CD14-positive monocyte (primary cell): ENCODE data around the gene BAZ1A. TPM values are rescaled to one million over a fixed set of nuclear protein-coding genes. Genes with fewer than 3 reads are reported as not detected.
A peak's percentile ranks its signal among the peaks of the same experiment; 100 is the strongest.

Source experiments
- DNase-seq, 3 donors: peaks; one replicate each; pipeline ENCODE4 v3.0.0-alpha.2; 2011 to 2022
- H2AFZ ChIP-seq: 2 replicates; pipeline ENCODE4 v1.6.0; 2012; ENCODE audit warnings: mild to moderate bottlenecking, low read depth, low read length, inconsistent platforms; ENCODE audit not compliant: insufficient read depth, poor library complexity, severe bottlenecking
- H3K27ac ChIP-seq, 2 donors: 1 replicate in 1 of 2; 2 replicates in 1 of 2; pipeline ENCODE4 v1.5.1; 2012 to 2013; ENCODE audit warnings: low read length in 2 of 2, control low read depth in 1 of 2, inconsistent platforms in 1 of 2, low read depth in 1 of 2, mild to moderate bottlenecking in 1 of 2
- H3K27me3 ChIP-seq, 2 donors: one replicate each; pipeline versions ENCODE4 v1.6.0 to v1.6.1; 2011 to 2013; ENCODE audit warnings: low read length in 2 of 2; ENCODE audit not compliant: control insufficient read depth in 2 of 2, insufficient read depth in 2 of 2
- H3K36me3 ChIP-seq, 2 donors: replicated peaks in 1 of 2; 1 replicate in 1 of 2; 2 replicates in 1 of 2; pipeline versions ENCODE4 v1.5.1 to v1.6.1; 2012 to 2013; ENCODE audit warnings: low read length in 2 of 2, control low read depth in 1 of 2, inconsistent platforms in 1 of 2, mild to moderate bottlenecking in 1 of 2; ENCODE audit not compliant: insufficient read depth in 2 of 2, control insufficient read depth in 1 of 2
- H3K4me1 ChIP-seq, 2 donors: 1 replicate in 1 of 2; 2 replicates in 1 of 2; pipeline versions ENCODE4 v1.5.1 to v1.6.1; 2012 to 2013; ENCODE audit warnings: low read length in 2 of 2, control low read depth in 1 of 2, inconsistent platforms in 1 of 2, mild to moderate bottlenecking in 1 of 2, moderate library complexity in 1 of 2; ENCODE audit not compliant: insufficient read depth in 2 of 2, control insufficient read depth in 1 of 2
- H3K4me2 ChIP-seq: replicated peaks from 2 replicates; pipeline ENCODE3; 2012; ENCODE audit warnings: low read length, moderate library complexity, mild to moderate bottlenecking; ENCODE audit not compliant: poor library complexity, severe bottlenecking; ENCODE audit errors: extremely low read depth
- H3K4me3 ChIP-seq, 3 experiments: fragments of 200-600 bp in 1 of 3; sonication (generic) in 1 of 3; replicated peaks in 1 of 3; 1 replicate in 2 of 3; 2 replicates in 1 of 3; pipeline ENCODE4 v1.5.1; 2011 to 2013; ENCODE audit warnings: low read length in 3 of 3, mild to moderate bottlenecking in 3 of 3, control low read depth in 2 of 3, low read depth in 2 of 3, inconsistent platforms in 1 of 3, moderate library complexity in 1 of 3
- H3K79me2 ChIP-seq: 2 replicates; pipeline ENCODE4 v1.6.0; 2012; ENCODE audit warnings: mild to moderate bottlenecking, control low read depth, inconsistent platforms, low read length, moderate library complexity; ENCODE audit not compliant: insufficient read depth
- H3K9ac ChIP-seq: 2 replicates; pipeline ENCODE4 v1.6.0; 2017; ENCODE audit warnings: low read length, mild to moderate bottlenecking; ENCODE audit not compliant: insufficient read depth, poor library complexity, severe bottlenecking
- H3K9me3 ChIP-seq, 2 donors: replicated peaks in 1 of 2; 1 replicate in 1 of 2; 2 replicates in 1 of 2; pipeline versions ENCODE4 v1.5.1 to v1.6.1; 2012 to 2013; ENCODE audit warnings: low read length in 2 of 2, control low read depth in 1 of 2; ENCODE audit not compliant: control insufficient read depth in 1 of 2, insufficient read depth in 1 of 2
- H4K20me1 ChIP-seq: 2 replicates; pipeline ENCODE4 v1.6.0; 2012; ENCODE audit warnings: mild to moderate bottlenecking, low read length, control low read depth, moderate library complexity; ENCODE audit not compliant: insufficient read depth
- H3K27ac Mint-ChIP-seq, 7 donors: one replicate each; pipeline ENCODE4 v1.8.0; 2020; ENCODE audit warnings: mild to moderate bottlenecking in 7 of 7, mixed read lengths in 7 of 7, moderate library complexity in 6 of 7, inconsistent platforms in 2 of 7
- H3K27me3 Mint-ChIP-seq, 3 donors: one replicate each; pipeline ENCODE4 v1.8.0; 2021 to 2022; ENCODE audit warnings: low read depth in 3 of 3, mild to moderate bottlenecking in 3 of 3, mixed read lengths in 3 of 3, moderate library complexity in 3 of 3, inconsistent platforms in 1 of 3
- H3K36me3 Mint-ChIP-seq, 2 donors: one replicate each; pipeline ENCODE4 v1.8.0; 2020; ENCODE audit warnings: mixed read lengths in 2 of 2, inconsistent platforms in 1 of 2, mild to moderate bottlenecking in 1 of 2
- H3K4me1 Mint-ChIP-seq: one replicate; pipeline ENCODE4 v1.8.0; 2020; ENCODE audit warnings: mild to moderate bottlenecking, mixed read lengths
- H3K4me3 Mint-ChIP-seq, 2 donors: one replicate each; pipeline ENCODE4 v1.8.0; 2020; ENCODE audit warnings: mild to moderate bottlenecking in 2 of 2, mixed read lengths in 2 of 2, moderate library complexity in 1 of 2
- H3K9me3 Mint-ChIP-seq, 7 donors: one replicate each; pipeline ENCODE4 v1.8.0; 2020 to 2022; ENCODE audit warnings: mixed read lengths in 7 of 7, mild to moderate bottlenecking in 6 of 7, moderate library complexity in 6 of 7, inconsistent platforms in 2 of 7
- WGBS: methylation state at CpG from one replicate; pipeline ENCODE4 v1.1.5; 2013; ENCODE audit warnings: missing lambda C conversion rate; ENCODE audit not compliant: insufficient coverage; 5-methylcytosine and 5-hydroxymethylcytosine counted together
- intact Hi-C, 2 donors: fragments of 100-400 bp; cut with micrococcal nuclease; formaldehyde crosslinking; loops; one replicate each; pipeline versions ENCODE4 v1.15.0 to v1.15.1; 2023
- polyA plus RNA-seq, 3 donors: library from polyadenylated mRNA; depleted of rRNA in 1 of 3; unstranded in 2 of 3; stranded (reverse) in 1 of 3; fragments of 300-500 nt in 2 of 3; fragments of >200 nt in 1 of 3; fragmentation: Illumina TruSeq in 2 of 3; gene quantifications; 1 replicate in 2 of 3; 2 replicates in 1 of 3; pipeline ENCODE4 v1.2.3, GENCODE V29; 2012 to 2021
- TF ChIP-seq, protein P1 (sequence below): fragments of 200-600 bp; IDR thresholded peaks from one replicate; pipeline ENCODE4 v1.8.0; 2022; ENCODE audit warnings: antibody characterized with exemption, mild to moderate bottlenecking

Gene BAZ1A
- polyA plus RNA-seq, 3 donors = 7.3 to 25.5 (median 12.7) TPM

DNA sequence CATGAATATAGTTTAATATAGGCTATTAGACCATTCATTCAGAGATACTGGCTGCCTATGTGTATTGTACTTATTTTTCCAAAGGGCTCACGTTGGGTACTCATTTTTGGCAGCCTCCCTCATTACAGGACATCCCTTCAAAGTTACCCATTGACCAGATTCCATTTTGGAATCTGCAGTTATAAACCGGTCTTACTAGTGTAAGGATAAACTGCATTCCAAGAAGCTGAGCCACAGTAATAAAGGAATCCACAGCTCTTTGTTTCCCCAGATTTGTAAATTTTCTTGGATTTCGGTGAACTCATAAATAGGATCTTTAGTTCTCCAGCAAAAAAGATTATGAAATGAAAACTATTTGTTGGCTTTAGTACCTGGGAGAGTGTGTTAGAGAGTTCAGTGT lies 141.9 kb downstream of the BAZ1A start:
- Histone ChIP-seq H4K20me1 (no peaks in the 10 kb centered on the region), H3K36me3 (no peaks in the 10 kb centered on the region), H3K27me3 (no peaks in the 10 kb centered on the region), H3K27ac (no peak overlapping the region), H2AFZ (no peak overlapping the region), H3K4me3 (no peak overlapping the region), H3K4me1 (no peaks in the 10 kb centered on the region), H3K4me2 (no peak overlapping the region), H3K79me2 (no peaks in the 10 kb centered on the region), H3K9me3 (no peaks in the 10 kb centered on the region), H3K9ac (no peak overlapping the region)
- peaks cover 3% of the 10 kb centered on the region for H3K4me1 Mint-ChIP-seq
- H3K27ac Mint-ChIP-seq = no peak overlapping the region
- DNase-seq = no peak
- H3K4me3 Mint-ChIP-seq = no peak overlapping the region
- no peaks in the 10 kb centered on the region for H3K36me3 Mint-ChIP-seq
- intact Hi-C loops = no loop called here
- no CpG with 5 or more reads among the region's 3 CpGs for whole genome bisulfite sequencing
- TF ChIP-seq, protein P1, sequence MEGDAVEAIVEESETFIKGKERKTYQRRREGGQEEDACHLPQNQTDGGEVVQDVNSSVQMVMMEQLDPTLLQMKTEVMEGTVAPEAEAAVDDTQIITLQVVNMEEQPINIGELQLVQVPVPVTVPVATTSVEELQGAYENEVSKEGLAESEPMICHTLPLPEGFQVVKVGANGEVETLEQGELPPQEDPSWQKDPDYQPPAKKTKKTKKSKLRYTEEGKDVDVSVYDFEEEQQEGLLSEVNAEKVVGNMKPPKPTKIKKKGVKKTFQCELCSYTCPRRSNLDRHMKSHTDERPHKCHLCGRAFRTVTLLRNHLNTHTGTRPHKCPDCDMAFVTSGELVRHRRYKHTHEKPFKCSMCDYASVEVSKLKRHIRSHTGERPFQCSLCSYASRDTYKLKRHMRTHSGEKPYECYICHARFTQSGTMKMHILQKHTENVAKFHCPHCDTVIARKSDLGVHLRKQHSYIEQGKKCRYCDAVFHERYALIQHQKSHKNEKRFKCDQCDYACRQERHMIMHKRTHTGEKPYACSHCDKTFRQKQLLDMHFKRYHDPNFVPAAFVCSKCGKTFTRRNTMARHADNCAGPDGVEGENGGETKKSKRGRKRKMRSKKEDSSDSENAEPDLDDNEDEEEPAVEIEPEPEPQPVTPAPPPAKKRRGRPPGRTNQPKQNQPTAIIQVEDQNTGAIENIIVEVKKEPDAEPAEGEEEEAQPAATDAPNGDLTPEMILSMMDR = no peak
- peaks cover 0 to 2% (median 2%) of the 10 kb centered on the region in 3 donors for H3K27me3 Mint-ChIP-seq
- H3K9me3 Mint-ChIP-seq = peaks cover 0 to 5% (median 2%) of the 10 kb centered on the region in 7 donors

DNA sequence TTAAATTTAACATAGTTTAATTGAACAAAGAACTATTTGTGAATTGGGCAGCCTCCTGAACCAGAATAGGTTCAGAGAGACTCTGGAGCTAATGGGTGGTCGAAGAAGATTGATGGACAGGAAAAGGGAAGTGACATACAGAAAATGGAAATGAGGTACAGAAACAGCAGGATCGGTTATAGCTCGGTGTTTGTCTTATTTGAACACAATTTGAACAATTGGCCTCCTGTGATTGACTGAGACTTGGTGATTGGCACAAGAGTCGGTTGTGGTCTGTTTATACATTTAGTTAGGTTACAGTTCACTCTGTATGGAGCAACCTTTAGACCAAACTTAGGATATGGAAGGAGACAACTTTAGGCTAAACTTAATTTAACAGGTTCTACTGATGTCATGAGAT lies 142.4 kb downstream of the BAZ1A start:
- H3K4me1 ChIP-seq = no peaks in the 10 kb centered on the region

More for the DNA sequence above, 142.4 kb downstream of the BAZ1A start:
- H3K27ac Mint-ChIP-seq = peak overlapping the region in 2 of 7 donors; percentile 2 to 26
- H3K9me3 Mint-ChIP-seq = peaks cover 0 to 5% (median 2%) of the 10 kb centered on the region in 7 donors
- Histone ChIP-seq H3K27ac (no peak overlapping the region), H3K9me3 (no peaks in the 10 kb centered on the region), H3K79me2 (no peaks in the 10 kb centered on the region), H2AFZ (peak overlapping the region; percentile 3), H3K36me3 (no peaks in the 10 kb centered on the region), H3K9ac (no peak overlapping the region), H3K4me3 (no peak overlapping the region), H3K4me2 (no peak overlapping the region), H3K27me3 (no peaks in the 10 kb centered on the region), H4K20me1 (no peaks in the 10 kb centered on the region)
- peaks cover 0 to 2% (median 2%) of the 10 kb centered on the region in 3 donors for H3K27me3 Mint-ChIP-seq
- no peaks in the 10 kb centered on the region for H3K36me3 Mint-ChIP-seq
- TF ChIP-seq, protein P1 = no peak
- no peak for DNase-seq
- H3K4me1 Mint-ChIP-seq = peaks cover 3% of the 10 kb centered on the region
- H3K4me3 Mint-ChIP-seq = no peak overlapping the region
- WGBS = 42% methylated on average over 2 of the region's 4 CpGs
- intact Hi-C loops = no loop called here
